ENCODE data around the gene RAD1. TPM values are rescaled to one million over a fixed set of nuclear protein-coding genes. Genes with fewer than 3 reads are reported as not detected.

RAD1 gene
- total RNA-seq, 1 experiment from 2014 or later = 28.7 TPM

DNA sequence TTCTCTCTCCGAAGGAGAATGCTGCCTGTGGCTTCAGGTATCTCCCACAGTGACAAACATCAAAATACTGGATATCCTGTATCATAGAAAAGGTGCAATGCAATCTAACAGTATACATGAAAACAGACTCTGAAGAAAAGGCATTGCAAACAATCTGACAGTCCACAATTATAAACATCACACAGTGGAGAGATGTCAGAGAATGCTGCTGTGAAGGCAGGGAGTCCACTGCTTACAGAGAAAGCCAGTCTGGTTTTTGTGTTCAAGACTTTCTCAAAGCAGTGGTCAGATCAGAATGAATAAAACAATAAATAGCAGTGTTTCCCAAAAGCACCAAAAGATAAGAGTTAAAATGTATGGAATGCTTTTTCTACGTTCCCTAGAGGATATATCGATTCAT, 47.6 kb downstream of the RAD1 start:
- no TSS peak for BruUV-seq (replicated peaks)
- no peak overlapping the region for H3K27ac Mint-ChIP-seq (ENCODE audit: unreplicated experiment)
- H3K4me1 Mint-ChIP-seq (ENCODE audit: low read depth, unreplicated experiment) = no peaks in the 10 kb centered on the region
- intact Hi-C loops (cut with micrococcal nuclease; ENCODE audit: unreplicated experiment) = no loop called here
- no peaks in the 10 kb centered on the region for H3K36me3 Mint-ChIP-seq (ENCODE audit: insufficient read depth, unreplicated experiment)
- TF ChIP-seq CTCF (IDR thresholded peaks at IDR 0.05; ENCODE audit: unreplicated experiment) = no peak
- CTCF ChIA-PET = no interaction called here
- DNase-seq = no peak
- no peaks in the 10 kb centered on the region for H3K27me3 Mint-ChIP-seq (ENCODE audit: unreplicated experiment)
- H3K9me3 Mint-ChIP-seq (ENCODE audit: low read depth, unreplicated experiment) = no peaks in the 10 kb centered on the region
- no peak overlapping the region for H3K4me3 Mint-ChIP-seq (ENCODE audit: low read depth, unreplicated experiment)

GRCh38 chr5:34866989-34867471, 48.3 kb downstream of the RAD1 start:
- Mint-ChIP-seq H3K36me3 (ENCODE audit: insufficient read depth, unreplicated experiment) (no peaks in the 10 kb centered on the region), H3K27me3 (ENCODE audit: unreplicated experiment) (no peaks in the 10 kb centered on the region), H3K4me1 (ENCODE audit: low read depth, unreplicated experiment) (no peaks in the 10 kb centered on the region), H3K27ac (ENCODE audit: unreplicated experiment) (no peak overlapping the region), H3K9me3 (ENCODE audit: low read depth, unreplicated experiment) (no peaks in the 10 kb centered on the region), H3K4me3 (ENCODE audit: low read depth, unreplicated experiment) (no peak overlapping the region)
- CTCF ChIA-PET = no interaction called here
- no peak for TF ChIP-seq CTCF (IDR thresholded peaks at IDR 0.05; ENCODE audit: unreplicated experiment)
- DNase-seq = no peak
- no TSS peak for BruUV-seq (replicated peaks)
- intact Hi-C loops (cut with micrococcal nuclease; ENCODE audit: unreplicated experiment) = no loop called here

DNA sequence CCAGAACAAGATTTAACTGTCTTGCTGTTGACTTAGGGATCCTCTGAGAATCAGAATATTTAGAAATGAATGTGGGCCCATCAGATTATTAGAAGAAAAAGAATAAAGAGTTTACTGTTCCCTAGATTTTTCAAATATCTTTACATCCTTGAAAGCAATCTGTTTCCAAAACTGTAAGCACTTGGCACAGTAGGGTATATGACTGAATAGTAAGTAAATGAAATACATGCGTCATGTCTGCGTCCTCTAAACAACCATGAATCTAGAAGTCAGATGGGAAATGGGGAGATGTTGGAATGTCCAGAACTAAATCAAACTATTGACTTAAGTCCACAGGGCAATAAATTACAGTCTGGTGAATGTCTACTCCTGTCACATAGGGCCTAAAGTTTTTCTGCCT, 50.2 kb downstream of the RAD1 start:
- TF ChIP-seq CTCF (IDR thresholded peaks at IDR 0.05; ENCODE audit: unreplicated experiment) = no peak
- H3K36me3 Mint-ChIP-seq (ENCODE audit: insufficient read depth, unreplicated experiment) = no peaks in the 10 kb centered on the region
- no peaks in the 10 kb centered on the region for H3K4me1 Mint-ChIP-seq (ENCODE audit: low read depth, unreplicated experiment)
- CTCF ChIA-PET = no interaction called here
- no peaks in the 10 kb centered on the region for H3K9me3 Mint-ChIP-seq (ENCODE audit: low read depth, unreplicated experiment)
- intact Hi-C loops (cut with micrococcal nuclease; ENCODE audit: unreplicated experiment) = no loop called here
- no peak overlapping the region for H3K4me3 Mint-ChIP-seq (ENCODE audit: low read depth, unreplicated experiment)
- H3K27ac Mint-ChIP-seq (ENCODE audit: unreplicated experiment) = no peak overlapping the region
- BruUV-seq (replicated peaks) = no TSS peak
- H3K27me3 Mint-ChIP-seq (ENCODE audit: unreplicated experiment) = no peaks in the 10 kb centered on the region
- DNase-seq = no peak

DNA sequence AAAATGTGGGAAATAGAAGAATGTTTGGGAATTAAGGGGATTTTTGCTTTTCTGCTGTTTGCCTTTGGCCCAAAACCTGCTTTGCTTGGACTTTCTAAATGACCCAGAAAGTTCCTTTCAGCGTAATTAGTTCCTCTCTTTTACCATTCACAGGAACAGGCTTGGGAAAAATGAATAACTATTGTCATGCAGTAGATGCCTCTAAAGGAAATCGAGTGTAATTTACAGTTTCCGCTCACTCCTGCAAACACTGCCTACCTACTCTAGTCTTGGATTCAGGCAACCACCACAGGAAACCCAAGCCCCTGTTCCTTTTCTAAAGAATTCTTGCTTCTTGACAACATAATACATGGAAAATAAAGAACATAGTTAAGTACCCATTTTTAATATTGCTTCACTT, 51.4 kb downstream of the RAD1 start:
- Mint-ChIP-seq H3K36me3 (ENCODE audit: insufficient read depth, unreplicated experiment) (no peaks in the 10 kb centered on the region), H3K9me3 (ENCODE audit: low read depth, unreplicated experiment) (no peaks in the 10 kb centered on the region), H3K27me3 (ENCODE audit: unreplicated experiment) (no peaks in the 10 kb centered on the region), H3K4me3 (ENCODE audit: low read depth, unreplicated experiment) (no peak overlapping the region), H3K4me1 (ENCODE audit: low read depth, unreplicated experiment) (no peaks in the 10 kb centered on the region), H3K27ac (ENCODE audit: unreplicated experiment) (no peak overlapping the region)
- intact Hi-C loops (cut with micrococcal nuclease; ENCODE audit: unreplicated experiment) = no loop called here
- BruUV-seq (replicated peaks) = no TSS peak
- TF ChIP-seq CTCF (IDR thresholded peaks at IDR 0.05; ENCODE audit: unreplicated experiment) = no peak
- DNase-seq = no peak
- CTCF ChIA-PET = no interaction called here

Measured in Calu3 (cell line).